Stomach (tissue), 4 donors: Measurements from ENCODE around the gene TMEM17.

Experiments
- CTCF ChIP-seq, 7 experiments: fragments of 450-650 bp in 4 of 7; fragments of 200-600 bp in 3 of 7; sonication (generic) in 3 of 7; IDR thresholded peaks; one replicate each; pipeline ENCODE4 v1.5.1; 2016 to 2019; ENCODE audit warnings: antibody characterized with exemption in 7 of 7, control low read depth in 2 of 7, mild to moderate bottlenecking in 1 of 7
- POLR2A ChIP-seq, 4 donors: fragments of 450-650 bp; IDR thresholded peaks; one replicate each; pipeline ENCODE4 v1.6.1; 2016; ENCODE audit warnings: antibody characterized with exemption in 4 of 4, control low read depth in 2 of 4, mild to moderate bottlenecking in 1 of 4, moderate library complexity in 1 of 4
- POLR2AphosphoS5 ChIP-seq, 3 donors: sonication (generic); formaldehyde crosslinking; IDR thresholded peaks; one replicate each; pipeline ENCODE4 v1.6.1; 2016; ENCODE audit warnings: antibody characterized with exemption in 3 of 3

- TF ChIP-seq POLR2AphosphoS5 (IDR thresholded peaks at IDR 0.05): peak in 1 of 3 donors; percentile 44
- TF ChIP-seq POLR2A (IDR thresholded peaks at IDR 0.05): no peak
- TF ChIP-seq CTCF (IDR thresholded peaks at IDR 0.05): peak in 6 of 7 experiments; percentile 42 to 100 (median 98)
These were observed 49.1 kb downstream of the TMEM17 start for GRCh38 chr2:62456721-62457539.
